Umbilical cord (tissue), 2 donors: Measurements from ENCODE around the gene RAPGEF5. TPM values are rescaled to one million over a fixed set of nuclear protein-coding genes. Genes with fewer than 3 reads are reported as not detected.

Experiments
- DNase-seq: peaks from one replicate; pipeline ENCODE4 v3.0.0-alpha.2; 2015; ENCODE audit warnings: low spot score
- total RNA-seq: library from RNA; depleted of rRNA; stranded (reverse); fragments of >200 nt; gene quantifications from one replicate; pipeline ENCODE4 v1.2.3, GENCODE V29; 2014; ENCODE audit warnings: low replicate concordance; ENCODE audit not compliant: insufficient read depth

Gene RAPGEF5
- total RNA-seq, 1 donor from 2014 or later, result 131 TPM

DNA sequence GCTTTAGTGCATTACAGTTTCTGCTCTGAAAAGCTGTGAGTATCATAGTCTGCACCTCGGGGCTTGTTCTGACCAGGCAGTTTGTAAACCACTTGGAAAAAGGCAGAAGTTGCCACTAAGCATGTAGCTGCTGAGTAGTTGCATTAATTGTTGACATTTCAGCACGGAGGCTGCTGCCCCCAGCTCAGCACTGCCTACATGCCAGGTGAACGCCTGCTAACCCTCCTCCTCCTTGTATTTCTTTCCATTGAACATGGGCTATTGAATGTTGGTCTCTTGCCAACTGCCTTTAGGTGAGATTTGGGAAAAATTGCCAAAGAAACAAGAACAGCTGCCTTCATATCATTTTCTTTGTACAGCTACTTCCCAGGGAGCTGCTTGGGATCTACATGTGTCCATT is 164.2 kb downstream of the RAPGEF5 start:
- DNase-seq, result no peak

DNA sequence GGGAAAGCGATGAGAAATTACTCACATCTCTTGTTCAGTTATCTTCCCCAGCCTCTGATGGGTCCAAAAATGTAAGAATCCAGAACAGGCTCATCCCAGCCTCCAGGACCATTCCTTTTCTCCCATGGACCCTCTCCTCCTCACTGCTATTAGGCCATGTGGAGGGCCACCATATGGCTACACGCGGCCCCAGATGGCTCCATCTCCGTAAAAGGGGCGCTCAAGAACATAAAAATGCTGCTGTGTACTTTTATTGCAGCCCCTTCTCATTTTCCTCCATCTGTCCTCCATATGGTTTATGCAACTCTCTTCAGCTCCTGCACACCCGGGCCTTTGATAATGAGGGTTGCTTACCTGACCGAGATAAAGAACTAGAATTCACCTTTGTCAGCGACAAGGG is 166.2 kb downstream of the RAPGEF5 start:
- DNase-seq, result no peak

DNA sequence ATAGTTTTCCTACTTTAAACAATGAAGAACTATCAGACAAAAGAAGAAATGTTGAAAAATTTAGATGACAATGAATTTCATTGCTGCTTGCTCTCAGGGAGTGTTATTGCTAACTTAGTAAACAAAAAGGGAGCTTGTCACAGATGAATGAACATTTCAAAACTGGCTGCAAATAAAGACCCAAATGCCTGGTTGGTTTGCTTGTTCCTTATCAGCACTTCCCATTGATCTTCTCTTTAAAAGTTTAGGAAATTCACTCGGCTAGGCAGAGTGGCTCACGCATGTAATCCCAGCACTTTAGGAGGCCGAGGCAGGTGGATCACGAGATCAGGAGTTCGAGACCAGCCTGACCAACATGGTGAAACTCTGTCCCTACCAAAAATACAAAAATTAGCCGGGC is 167.2 kb downstream of the RAPGEF5 start:
- no peak for DNase-seq

DNA sequence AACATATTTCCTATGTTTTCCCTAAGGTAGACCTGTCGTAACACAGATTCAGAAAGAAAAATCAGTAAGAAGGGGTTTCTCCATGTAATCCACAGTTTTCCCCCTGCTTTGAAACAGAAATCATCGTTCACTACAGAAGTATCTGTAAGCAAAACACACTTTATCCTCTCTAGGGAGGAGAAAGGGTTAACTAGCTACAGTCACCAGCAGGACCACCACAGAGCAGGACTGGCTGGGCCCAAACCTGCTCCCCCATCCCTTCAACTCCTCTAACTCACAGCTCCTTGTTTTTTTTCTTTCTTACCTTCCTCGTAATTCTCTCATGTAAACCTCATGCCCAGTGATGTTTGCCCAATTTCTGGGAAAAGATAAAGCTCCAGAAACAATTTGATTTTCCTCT is 167.7 kb downstream of the RAPGEF5 start:
- DNase-seq, result no peak

DNA sequence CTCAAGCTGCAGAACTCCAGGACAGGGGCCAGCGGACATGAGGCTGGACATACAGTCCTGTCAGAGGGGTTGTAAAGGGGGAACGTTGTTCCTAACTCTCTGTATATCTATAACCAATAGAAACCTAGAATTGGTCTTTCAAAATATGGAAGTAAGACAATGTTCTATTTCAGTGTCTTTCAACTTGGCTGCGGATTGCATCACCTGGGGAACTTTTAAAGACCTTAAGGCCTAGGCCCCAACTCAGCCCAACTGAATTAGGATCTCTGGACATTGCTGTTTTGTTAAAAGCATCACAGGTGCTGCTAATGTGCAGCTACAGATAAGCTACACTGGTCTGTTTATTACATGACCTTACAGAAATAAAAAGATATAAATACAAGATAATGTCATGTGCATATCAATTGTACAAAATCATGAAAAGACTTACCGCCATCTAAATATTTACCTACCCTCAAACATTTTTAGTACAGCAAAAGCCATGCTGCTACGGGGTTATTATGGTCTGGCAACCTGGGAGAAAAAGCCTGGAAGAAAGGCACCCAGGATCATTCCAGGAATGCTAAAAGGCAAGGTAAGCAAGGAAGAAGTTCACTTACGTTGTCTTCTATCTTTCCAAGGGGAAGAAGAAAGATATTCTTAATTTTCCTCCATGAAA is 169.1 kb downstream of the RAPGEF5 start:
- DNase-seq, result no peak

DNA sequence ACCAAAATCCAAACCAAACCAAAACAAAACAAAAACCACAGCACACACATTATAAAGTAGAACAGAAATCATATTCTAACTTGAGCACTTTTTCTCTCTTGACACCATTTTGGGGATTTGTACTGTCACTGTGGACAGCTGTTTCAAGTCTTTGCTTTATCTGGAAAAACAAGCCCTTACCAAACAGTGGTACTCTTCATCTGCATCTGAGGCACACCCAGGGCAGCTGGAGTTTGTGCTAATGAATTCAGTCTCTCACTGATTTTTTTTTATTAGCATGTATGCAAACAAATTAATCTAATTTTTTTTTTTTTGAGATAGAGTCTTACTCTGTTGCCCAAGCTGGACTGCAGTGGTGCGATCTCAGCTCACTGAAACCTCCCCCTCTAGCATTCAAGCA is 171.4 kb downstream of the RAPGEF5 start:
- DNase-seq, result no peak

DNA sequence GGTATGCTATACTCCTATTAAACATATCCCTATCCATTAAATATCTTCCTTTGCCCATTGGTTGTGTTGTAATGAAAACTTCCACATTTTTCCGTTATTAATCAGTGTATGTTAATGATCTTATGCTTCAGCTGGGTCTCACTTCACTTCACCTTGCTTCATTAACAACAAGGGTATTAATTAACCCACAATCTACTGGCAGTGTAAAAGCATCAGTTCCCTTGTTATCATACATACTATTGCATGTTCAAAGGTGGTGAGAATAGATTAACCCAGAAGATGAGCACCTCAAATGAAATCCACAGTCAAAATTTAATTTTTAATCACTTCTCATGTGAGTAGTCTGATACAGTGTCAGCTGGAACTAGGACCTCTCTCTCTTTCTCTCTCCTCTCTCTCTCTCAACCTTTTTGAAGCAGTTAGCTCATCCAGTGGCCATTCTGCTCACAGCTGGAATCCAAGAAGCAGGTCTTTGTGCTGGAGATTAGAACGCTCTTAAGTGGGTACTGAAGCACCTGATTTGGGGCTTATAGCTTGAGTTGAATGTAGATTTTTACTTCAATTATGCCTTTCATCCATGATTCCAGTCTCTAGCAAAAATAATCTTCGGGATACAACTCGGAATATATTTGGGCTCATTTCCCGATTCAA is 172.3 kb downstream of the RAPGEF5 start:
- DNase-seq, result no peak

DNA sequence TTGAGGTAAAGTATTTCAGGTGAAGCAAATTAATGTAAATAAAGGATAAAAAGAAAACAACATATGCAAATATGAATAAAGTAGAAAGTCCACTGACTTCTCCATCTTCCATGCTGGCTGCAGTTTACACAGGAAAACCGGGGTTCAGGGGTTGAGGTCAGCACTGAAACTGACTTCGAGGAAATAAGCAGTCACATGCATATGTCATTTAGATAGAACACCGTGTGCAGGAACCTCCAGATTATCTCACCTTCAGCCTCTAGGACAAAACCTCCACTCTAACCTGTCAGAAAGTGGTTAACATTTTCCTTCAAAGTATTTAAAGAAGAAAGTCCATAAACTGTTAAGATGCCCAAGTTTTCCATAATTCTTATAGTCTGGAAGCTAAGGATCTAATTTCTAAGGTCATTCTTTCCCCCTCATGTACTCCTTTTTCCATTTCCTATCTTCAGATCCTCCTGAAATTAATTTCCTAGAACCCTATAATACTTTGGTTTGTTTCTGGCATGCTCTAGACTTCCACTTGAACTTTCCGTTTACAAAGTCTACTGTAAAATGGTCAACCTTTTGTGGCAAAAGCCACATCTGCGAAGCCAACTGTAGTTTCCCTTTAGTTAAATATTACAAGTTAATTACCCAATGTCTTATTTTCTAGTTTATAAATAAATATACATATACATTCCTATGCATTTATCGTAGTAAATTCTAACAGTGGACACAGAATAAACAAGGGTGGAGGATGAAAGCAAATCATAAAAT is 173.3 kb downstream of the RAPGEF5 start:
- DNase-seq, result no peak

DNA sequence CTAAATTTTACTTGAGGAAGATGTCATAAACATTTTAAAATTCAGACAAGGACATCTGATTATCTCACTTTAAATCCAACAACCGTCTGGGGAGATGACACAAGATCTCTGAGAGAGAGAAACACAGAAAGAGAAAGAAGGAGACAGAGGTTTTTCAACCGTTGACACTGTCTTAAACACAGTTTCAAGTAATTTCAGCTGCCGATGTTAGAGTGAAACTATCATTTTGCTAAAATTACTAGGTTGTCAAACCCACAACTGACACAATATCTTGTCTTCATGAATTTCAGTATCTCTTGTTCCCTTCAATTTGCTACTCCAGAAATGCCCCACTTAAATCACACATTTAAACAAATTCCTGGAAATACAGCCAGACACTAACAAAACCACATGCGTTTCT is 174.8 kb downstream of the RAPGEF5 start:
- DNase-seq, result no peak

DNA sequence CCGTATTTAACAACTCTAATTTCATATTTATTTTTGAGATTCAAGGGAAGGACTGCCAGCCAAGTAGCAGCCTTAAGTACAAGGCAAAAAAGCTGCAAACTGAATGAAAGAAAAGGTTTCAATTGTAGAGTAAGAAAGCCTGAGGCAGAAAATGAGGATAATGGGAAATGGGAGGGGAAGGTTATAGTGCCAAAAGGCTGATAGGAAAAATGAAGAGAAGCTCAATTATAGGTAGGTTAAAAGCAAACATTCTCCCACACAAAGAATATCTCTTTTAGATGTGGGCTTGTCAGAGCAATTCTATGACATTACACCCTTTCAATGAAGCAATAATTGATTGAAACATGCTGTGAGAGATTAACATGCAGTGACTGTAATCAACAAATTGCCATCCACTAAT is 175.3 kb downstream of the RAPGEF5 start:
- no peak for DNase-seq

DNA sequence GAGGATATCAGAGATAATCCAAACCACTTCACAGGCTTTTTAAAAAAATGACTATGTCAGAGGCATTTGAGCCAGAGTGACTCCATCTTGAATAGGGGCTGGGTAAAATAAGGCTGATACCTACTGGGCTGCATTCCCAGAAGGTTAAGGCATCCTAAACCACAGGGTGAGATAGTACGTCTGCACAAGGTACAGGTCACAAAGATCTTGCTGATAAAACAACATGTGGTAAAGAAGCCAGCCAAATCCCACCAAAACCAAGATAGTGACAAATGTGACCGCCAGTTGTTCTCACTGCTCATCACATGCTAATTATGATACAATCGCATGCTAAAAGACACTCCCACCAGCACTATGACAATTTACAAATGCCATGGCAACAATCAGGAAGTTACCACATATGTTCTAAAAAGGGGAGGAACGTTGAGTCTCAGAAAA is 177.5 kb downstream of the RAPGEF5 start:
- DNase-seq, result no peak

DNA sequence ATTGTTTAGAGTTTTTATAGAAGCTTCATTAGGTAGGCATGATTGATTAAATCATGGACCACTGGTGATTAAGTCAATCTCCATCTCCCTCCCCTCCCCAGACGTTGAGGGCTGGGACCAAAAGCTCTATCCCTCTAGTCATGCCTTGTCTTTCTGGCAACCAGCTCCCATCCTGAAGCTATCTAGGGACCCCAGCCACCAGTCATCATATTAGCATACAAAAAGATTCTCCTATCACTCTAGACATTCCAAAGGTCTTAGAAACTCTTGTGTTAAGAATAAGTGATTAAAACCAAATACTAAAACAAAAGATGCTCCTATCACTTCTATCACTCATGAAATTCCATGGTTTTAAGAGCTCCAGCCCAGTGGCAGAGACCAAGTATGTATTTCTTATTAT is 178.2 kb downstream of the RAPGEF5 start:
- DNase-seq, result no peak

DNA sequence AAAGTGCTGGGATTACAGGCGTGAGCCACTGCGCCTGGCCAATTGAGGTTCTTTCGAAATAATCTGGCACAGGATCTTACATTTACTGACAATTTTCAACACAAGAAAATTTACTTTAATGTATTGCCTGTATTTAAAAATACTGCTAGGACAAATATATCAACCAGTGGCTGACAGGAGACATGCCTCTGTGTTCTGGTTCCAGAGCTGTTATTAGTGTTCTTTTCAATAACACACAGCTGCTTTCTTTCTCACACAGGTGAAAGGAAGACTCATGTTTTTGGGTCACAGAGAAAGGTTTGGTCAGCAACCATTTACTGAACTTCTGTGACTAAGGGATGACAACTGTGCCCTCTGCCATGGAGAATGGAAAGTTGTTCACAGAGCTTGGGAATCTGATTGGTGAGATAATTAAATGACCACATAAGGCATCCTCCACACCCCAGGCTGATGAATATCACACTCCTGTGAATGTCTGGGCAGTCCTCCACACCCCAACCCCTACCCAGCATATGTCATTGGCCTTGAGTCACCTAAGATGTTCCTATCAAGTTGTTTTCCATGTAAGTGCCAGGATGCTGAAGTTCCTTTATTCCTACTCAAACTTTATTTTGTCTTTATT is 180.1 kb downstream of the RAPGEF5 start:
- DNase-seq, result no peak

DNA sequence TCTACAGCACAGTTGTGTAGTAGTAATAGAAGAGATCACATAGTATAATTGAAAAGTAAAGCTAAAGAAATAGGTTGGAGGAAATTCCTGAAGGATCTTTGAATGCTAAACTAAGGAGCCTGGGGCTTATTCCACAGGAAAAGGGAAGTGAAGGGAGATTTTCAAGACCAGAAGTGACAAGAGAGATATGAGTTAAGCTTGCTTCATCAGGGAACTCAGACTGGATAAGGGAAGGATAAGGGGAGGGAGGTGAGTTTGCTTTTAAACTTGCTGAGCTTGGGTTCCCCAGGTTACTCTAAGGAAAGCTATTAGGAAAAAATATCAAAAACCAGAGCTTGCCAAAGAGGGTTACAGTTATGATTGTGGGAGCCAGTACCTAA is 182.4 kb downstream of the RAPGEF5 start:
- no peak for DNase-seq

DNA sequence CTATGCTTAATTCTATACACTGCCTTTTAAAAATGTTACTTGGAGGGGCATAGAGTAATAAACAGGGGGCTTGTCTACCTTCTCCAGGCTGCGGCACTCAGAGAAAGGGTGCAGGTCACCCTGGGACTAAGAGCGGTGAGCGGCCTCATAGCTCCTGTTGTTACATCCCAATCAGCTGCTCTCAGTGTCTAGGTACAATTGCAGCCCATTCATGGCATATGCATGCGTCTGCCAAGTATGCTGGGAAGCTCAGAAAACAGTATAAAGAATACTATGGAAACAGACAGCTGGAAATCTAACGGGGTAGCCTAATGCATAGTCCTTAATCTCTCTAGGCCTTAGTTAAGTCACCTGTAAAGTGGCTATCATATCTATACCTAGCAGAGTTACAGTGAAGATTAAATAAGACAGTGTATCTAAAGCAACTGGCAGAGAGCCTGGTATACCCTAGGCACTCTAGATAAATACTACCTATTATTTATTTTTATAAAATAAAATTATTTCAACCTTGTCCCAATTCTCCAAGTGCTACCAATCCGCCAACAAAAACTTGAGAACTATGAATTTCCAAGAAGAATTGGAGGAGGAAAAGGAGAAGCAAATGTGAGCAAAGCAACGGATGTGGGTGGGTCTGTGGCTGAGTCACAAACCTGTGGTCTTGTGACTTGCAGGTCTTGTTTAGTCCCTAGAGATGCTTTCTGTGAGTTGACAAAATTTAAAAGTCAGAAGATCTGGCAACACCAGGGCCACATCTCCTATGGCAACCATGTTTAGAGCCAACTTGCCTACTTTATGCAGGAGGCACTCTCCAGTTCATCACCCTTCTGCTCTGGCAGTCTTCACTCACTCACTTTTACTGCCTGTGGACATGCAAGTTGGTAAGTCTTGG is 183.0 kb downstream of the RAPGEF5 start:
- no peak for DNase-seq

DNA sequence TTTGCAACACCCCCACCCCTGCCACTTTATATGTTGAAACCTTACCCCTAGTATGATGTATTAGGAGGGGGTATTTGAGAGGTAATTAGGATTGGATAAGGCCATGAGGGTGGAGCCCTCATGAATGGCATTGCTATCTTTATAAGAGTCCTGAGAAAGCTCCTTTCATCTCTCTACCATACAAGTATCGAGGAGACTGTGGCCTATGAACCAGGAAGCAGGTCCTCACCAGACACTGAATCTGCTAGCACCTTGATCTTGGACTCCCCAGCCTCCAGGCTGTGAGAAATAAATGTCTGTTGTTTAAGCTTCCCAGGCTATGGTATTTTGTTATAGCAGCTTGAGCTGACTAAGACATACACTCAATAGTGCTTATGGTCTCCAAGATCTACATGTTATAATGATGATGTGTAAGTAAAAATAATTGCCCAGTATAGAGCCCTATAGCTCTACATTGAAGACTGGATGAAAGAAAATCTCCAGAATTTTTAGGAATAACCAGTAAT is 188.8 kb downstream of the RAPGEF5 start:
- DNase-seq, result no peak

DNA sequence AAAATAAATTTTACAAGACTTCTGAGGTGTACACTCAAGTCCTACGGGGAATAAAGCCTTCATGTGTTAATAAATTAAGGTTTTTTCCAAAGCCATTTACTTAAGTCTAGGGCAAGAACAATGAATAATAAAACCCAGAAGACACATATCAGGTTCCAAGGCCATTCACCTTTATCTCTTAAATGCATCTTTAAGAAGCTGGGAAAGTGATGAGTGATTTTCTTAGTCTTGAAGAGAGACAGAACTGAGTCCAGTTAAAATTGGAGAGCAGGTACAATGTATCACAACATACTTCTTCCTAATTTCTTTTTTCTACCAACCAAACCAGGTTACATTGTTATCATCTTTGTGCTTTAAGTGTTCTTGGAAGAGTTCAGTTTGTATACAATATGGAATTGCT is 189.5 kb downstream of the RAPGEF5 start:
- no peak for DNase-seq

DNA sequence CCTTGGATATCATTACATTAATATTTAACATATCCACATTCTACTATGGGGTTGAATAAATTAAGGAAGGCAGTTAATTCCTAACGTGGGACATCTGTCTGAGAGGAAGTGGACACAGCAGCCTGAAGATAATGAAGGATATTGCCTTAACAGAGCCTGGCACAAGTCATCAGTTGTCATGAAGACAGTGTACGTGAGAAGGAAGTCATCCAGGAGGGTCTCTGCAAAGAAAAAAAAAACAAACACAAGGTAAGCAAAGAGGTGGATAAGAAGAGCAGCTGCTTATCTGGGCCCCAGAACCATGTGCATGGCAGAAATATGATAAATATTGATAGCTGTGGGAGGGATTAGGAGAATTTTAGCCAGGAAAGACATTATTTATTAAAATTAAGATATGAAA is 190.0 kb downstream of the RAPGEF5 start:
- DNase-seq, result no peak

DNA sequence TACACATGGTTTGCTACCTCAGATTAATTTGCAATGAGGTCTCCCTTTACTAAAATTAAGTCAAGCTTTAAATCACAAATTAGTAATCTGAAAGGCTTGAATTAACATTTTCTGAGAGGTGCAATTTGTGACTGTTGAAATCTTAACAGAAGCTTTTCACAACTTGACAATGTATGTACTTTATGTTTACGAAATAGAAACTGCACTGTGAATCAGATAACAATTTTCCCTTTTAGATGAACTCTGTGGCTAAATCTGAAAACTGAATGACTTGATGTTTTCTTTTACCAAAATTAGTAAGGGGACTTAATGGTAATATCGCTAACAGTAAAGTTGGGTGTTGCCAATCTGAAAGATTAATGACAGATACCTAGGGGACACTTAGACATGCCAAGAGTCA is 197.6 kb downstream of the RAPGEF5 start:
- DNase-seq, result no peak

DNA sequence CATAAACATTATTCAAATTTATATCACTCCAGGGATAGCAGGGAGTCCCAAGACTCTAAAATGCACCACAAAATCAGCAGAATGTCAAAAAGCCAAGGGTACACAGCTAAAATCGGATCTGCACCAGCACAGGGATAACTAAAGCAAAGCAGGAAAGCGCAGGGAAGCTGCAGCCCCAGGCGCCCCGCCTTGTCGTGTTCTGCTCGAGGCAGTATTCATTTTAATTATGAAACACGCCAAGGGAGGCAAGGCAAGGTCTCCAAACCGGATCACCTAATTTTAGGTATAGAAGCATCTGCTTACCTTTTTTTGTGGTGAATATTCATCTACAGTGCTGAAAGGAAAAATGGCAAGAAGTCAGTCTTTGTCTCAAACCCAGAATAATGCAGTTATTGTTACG is 199.4 kb downstream of the RAPGEF5 start:
- no peak for DNase-seq

DNA sequence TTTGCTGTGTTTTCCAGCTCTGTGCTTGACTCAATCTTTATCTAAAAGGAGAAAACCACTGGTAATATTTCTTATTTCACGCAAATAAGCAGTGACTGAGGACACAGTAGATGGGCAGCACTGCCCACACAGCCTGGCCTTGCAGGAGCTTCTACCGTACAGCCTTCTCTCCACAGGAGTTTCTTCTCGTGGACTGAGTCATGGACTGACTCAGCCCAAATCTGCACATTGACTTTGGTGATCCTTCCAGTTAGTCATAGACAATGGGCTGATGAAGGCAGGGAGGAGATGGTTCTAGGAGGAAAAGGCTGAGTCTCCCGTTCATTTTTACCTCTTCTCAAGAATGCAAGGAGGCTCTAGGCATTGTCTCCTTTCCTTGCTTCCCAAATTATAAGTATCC is 200.7 kb downstream of the RAPGEF5 start:
- no peak for DNase-seq
